Brain microvascular endothelial cell (primary cell): Measurements from ENCODE around the gene GMIP.
"Not testable (repeated sequence)": the region's sequence is repeated elsewhere in the genome, so short reads cannot be mapped to it uniquely, and the experiment has no call there.

Source experiments
- DNase-seq: peaks from one replicate; pipeline ENCODE4 v3.0.0-alpha.2; 2020
- H3K27ac ChIP-seq: fragments of 250-450 bp; sonication (Bioruptor Pico); 2 replicates; pipeline ENCODE4 v1.5.1; 2020; ENCODE audit warnings: mild to moderate bottlenecking, moderate library complexity
- H3K27me3 ChIP-seq: fragments of 250-450 bp; sonication (Bioruptor Pico); replicated peaks from 2 replicates; pipeline ENCODE4 v1.5.1; 2020; ENCODE audit warnings: mild to moderate bottlenecking
- H3K36me3 ChIP-seq: fragments of 250-450 bp; sonication (Bioruptor Pico); replicated peaks from 2 replicates; pipeline ENCODE4 v1.5.1; 2020; ENCODE audit warnings: mild to moderate bottlenecking
- H3K4me3 ChIP-seq: 2 replicates; pipeline ENCODE4 v1.5.1; 2011; ENCODE audit warnings: low read depth, mild to moderate bottlenecking, control low read depth, low read length, moderate library complexity
- CTCF ChIP-seq: IDR thresholded peaks from 2 replicates; pipeline ENCODE4 v1.5.1; 2011; ENCODE audit warnings: low read depth, mild to moderate bottlenecking, moderate library complexity, low read length, control low read depth, inconsistent platforms; ENCODE audit errors: missing control alignments
- in situ Hi-C: cut with HindIII; loops from 2 replicates; pipeline ENCODE4 v1.10.0; 2017; ENCODE audit warnings: low sequenced_read_pairs, low pct_ligation_motif_present

Gene GMIP, protein sequence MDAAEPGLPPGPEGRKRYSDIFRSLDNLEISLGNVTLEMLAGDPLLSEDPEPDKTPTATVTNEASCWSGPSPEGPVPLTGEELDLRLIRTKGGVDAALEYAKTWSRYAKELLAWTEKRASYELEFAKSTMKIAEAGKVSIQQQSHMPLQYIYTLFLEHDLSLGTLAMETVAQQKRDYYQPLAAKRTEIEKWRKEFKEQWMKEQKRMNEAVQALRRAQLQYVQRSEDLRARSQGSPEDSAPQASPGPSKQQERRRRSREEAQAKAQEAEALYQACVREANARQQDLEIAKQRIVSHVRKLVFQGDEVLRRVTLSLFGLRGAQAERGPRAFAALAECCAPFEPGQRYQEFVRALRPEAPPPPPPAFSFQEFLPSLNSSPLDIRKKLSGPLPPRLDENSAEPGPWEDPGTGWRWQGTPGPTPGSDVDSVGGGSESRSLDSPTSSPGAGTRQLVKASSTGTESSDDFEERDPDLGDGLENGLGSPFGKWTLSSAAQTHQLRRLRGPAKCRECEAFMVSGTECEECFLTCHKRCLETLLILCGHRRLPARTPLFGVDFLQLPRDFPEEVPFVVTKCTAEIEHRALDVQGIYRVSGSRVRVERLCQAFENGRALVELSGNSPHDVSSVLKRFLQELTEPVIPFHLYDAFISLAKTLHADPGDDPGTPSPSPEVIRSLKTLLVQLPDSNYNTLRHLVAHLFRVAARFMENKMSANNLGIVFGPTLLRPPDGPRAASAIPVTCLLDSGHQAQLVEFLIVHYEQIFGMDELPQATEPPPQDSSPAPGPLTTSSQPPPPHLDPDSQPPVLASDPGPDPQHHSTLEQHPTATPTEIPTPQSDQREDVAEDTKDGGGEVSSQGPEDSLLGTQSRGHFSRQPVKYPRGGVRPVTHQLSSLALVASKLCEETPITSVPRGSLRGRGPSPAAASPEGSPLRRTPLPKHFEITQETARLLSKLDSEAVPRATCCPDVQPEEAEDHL

GRCh38 chr19:19643158-19644053 is at the start of gene GMIP:
Gene GMIP, minus strand, starts transcription at chr19:19643657. Its CDS starts 128 bp downstream, at chr19:19643529.
- no peak for DNase-seq
- in situ Hi-C loops, result no loop called here
- no peaks in the 10 kb centered on the region for H3K27me3 ChIP-seq
- peak within 1 kb of the TSS; percentile 8 for H3K27ac ChIP-seq
- peak; percentile 88 for TF ChIP-seq CTCF
- peak within 1 kb of the TSS; percentile 81 for H3K4me3 ChIP-seq
- peaks cover 22% of the 10 kb centered on the region for H3K36me3 ChIP-seq

DNA sequence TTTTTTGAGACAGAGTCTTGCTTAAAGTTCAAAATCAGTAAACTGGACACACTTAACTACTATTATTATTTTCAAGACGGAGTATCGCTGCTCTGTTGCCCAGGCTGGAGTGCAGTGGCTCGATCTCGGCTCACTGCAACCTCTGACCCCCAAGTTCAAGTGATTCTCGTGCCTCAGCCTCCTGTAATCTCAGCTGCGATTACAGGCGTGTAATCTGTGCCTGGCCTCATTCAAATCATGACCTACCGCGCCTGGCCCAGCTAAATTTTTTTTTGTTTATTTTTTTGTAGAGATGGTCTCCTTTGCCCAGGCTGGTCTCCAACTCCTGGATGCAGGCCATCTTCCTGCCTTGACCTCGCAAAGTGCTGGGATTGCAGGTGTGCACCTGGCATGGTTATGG is 48.2 kb upstream of the GMIP start:
- Histone ChIP-seq H3K27ac (no peak overlapping the region), H3K4me3 (no peak overlapping the region), H3K27me3 (no peaks in the 10 kb centered on the region), H3K36me3 (no peaks in the 10 kb centered on the region)
- DNase-seq, result no peak
- TF ChIP-seq CTCF, result no peak
- in situ Hi-C loops, result no loop called here

DNA sequence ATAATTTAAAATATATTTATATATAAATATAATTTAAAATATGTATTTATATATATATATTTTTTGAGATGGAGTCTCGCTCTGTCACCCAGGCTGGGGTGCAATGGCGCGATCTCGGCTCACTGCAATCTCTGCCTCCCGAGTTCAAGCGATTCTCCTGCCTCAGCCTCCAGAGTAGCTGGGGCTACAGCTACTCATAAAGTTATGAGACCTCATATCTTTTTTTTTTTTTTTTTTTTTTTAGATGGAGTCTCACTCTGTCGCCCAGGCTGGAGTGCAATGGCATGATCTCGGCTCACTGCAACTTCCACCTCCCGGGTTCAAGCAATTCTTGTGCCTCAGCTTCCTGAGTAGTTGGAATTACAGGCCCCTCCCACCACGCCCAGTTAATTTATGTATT is 45.6 kb upstream of the GMIP start:
- H3K27me3 ChIP-seq, H3K27ac ChIP-seq, DNase-seq, H3K4me3 ChIP-seq, H3K36me3 ChIP-seq, in situ Hi-C loops: not testable (repeated sequence)

- in situ Hi-C loops, result no loop called here
- Histone ChIP-seq H3K27ac (no peak overlapping the region), H3K27me3 (no peaks in the 10 kb centered on the region), H3K36me3 (no peaks in the 10 kb centered on the region), H3K4me3 (no peak overlapping the region)
- DNase-seq, result no peak
- TF ChIP-seq CTCF, result no peak
These were observed 43.6 kb upstream of the GMIP start for GRCh38 chr19:19687090-19687489.

DNA sequence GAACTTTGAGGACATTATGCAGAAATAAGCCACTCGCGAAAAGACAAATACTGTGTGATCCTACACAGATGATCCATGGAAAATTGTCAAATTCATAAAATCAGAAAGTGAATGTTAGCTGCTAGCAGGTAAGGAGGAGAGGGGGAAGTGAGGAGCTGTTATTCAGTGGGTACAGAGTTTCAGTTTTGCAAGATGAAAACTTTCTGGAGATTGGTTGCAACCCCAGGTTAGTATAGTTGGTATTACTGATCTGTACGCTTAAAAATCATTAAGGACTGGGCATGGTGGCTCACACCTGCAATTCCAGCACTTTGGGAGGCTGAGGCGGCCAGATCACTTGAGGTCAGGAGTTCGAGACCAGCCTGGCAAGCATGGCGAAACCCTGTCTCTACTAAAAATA is 43.1 kb upstream of the GMIP start:
- Histone ChIP-seq H3K4me3 (no peak overlapping the region), H3K36me3 (no peaks in the 10 kb centered on the region), H3K27ac (no peak overlapping the region), H3K27me3 (no peaks in the 10 kb centered on the region)
- in situ Hi-C loops, result no loop called here
- TF ChIP-seq CTCF, result no peak
- no peak for DNase-seq

DNA sequence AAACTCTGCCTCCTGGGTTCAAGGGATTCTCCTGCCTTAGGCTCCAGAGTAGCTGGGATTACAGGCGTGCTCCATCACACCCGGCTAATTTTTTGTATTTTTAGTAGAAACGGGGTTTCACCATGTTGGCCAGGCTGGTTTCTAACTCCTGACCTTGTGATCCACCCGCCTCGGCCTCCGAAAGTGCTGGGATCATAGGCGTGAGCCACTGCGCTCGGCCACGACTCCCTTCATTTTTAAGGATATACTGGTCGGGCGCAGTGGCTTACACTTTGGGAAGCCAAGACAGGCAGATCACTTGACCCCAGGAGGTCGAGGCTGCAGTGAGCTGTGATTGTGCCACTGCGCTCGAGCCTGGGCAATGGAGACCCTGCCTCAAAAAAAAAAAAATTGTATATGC is 42.7 kb upstream of the GMIP start:
- DNase-seq, H3K4me3 ChIP-seq, H3K36me3 ChIP-seq, H3K27ac ChIP-seq, in situ Hi-C loops, H3K27me3 ChIP-seq: not testable (repeated sequence)
